Vagina (tissue), 2 donors: ENCODE data around the gene LIFR.

ENCODE experiments used
- CTCF ChIP-seq, 3 experiments: fragments of 450-650 bp in 2 of 3; fragments of 200-600 bp in 1 of 3; sonication (generic) in 1 of 3; IDR thresholded peaks; one replicate each; pipeline ENCODE4 v1.5.1; 2017 to 2019; ENCODE audit warnings: antibody characterized with exemption in 3 of 3, mild to moderate bottlenecking in 2 of 3, moderate library complexity in 2 of 3
- POLR2A ChIP-seq, 2 donors: fragments of 450-650 bp; IDR thresholded peaks; one replicate each; pipeline ENCODE4 v1.6.1; 2017; ENCODE audit warnings: antibody characterized with exemption in 2 of 2, mild to moderate bottlenecking in 2 of 2, moderate library complexity in 2 of 2
- POLR2AphosphoS5 ChIP-seq, 2 donors: sonication (generic); formaldehyde crosslinking; IDR thresholded peaks; one replicate each; pipeline ENCODE4 v1.9.0; 2017; ENCODE audit warnings: antibody characterized with exemption in 2 of 2, mild to moderate bottlenecking in 2 of 2, low read depth in 1 of 2; ENCODE audit not compliant: insufficient read depth in 1 of 2

GRCh38 chr5:38469707-38470267, 86.7 kb downstream of the LIFR start:
- TF ChIP-seq CTCF (IDR thresholded peaks at IDR 0.05), result no peak
- no peak for TF ChIP-seq POLR2A (IDR thresholded peaks at IDR 0.05)
- TF ChIP-seq POLR2AphosphoS5 (IDR thresholded peaks at IDR 0.05; ENCODE audit: insufficient read depth in 1 of 2, low read depth in 1 of 2), result no peak
